Fibroblast of skin of left quadriceps (primary cell): ENCODE data around the gene SLC39A11.

Experiments used
- DNase-seq, 2 experiments: peaks; one replicate each; pipeline ENCODE4 v3.0.0-alpha.2; 2013; ENCODE audit warnings: low read depth in 2 of 2

SLC39A11 gene

GRCh38 chr17:72977771-72978417, 114.6 kb downstream of the SLC39A11 start:
- no peak for DNase-seq

GRCh38 chr17:72976971-72977770, 115.3 kb downstream of the SLC39A11 start:
- DNase-seq: peak; percentile 64 to 67

GRCh38 chr17:72975509-72975908, 117.0 kb downstream of the SLC39A11 start:
- no peak for DNase-seq

- DNase-seq: no peak
These were observed 117.8 kb downstream of the SLC39A11 start for GRCh38 chr17:72974605-72975232.

- DNase-seq: no peak
These were observed 120.1 kb downstream of the SLC39A11 start for GRCh38 chr17:72972263-72972951.

GRCh38 chr17:72971226-72971880, 121.1 kb downstream of the SLC39A11 start:
- DNase-seq: no peak

- DNase-seq: no peak
These were observed 121.7 kb downstream of the SLC39A11 start for GRCh38 chr17:72970797-72971196.

GRCh38 chr17:72970246-72970645, 122.2 kb downstream of the SLC39A11 start:
- no peak for DNase-seq

- DNase-seq: no peak
These were observed 123.1 kb downstream of the SLC39A11 start for GRCh38 chr17:72969293-72969906.

- no peak for DNase-seq
These were observed 123.7 kb downstream of the SLC39A11 start for GRCh38 chr17:72968798-72969197.

- DNase-seq: no peak
These were observed 124.4 kb downstream of the SLC39A11 start for GRCh38 chr17:72967977-72968585.

- DNase-seq: no peak
These were observed 125.1 kb downstream of the SLC39A11 start for GRCh38 chr17:72967277-72967970.

GRCh38 chr17:72962106-72962505, 130.4 kb downstream of the SLC39A11 start:
- DNase-seq: no peak

GRCh38 chr17:72955391-72956140, 136.9 kb downstream of the SLC39A11 start:
- DNase-seq: peak in 1 of 2 experiments; percentile 6

GRCh38 chr17:72954579-72954978, 137.9 kb downstream of the SLC39A11 start:
- DNase-seq: no peak

GRCh38 chr17:72953621-72954020, 138.9 kb downstream of the SLC39A11 start:
- no peak for DNase-seq

GRCh38 chr17:72952641-72953315, 139.7 kb downstream of the SLC39A11 start:
- no peak for DNase-seq

- no peak for DNase-seq
These were observed 140.3 kb downstream of the SLC39A11 start for GRCh38 chr17:72952220-72952619.
